ENCODE measurements around the gene RASSF4.

DNA sequence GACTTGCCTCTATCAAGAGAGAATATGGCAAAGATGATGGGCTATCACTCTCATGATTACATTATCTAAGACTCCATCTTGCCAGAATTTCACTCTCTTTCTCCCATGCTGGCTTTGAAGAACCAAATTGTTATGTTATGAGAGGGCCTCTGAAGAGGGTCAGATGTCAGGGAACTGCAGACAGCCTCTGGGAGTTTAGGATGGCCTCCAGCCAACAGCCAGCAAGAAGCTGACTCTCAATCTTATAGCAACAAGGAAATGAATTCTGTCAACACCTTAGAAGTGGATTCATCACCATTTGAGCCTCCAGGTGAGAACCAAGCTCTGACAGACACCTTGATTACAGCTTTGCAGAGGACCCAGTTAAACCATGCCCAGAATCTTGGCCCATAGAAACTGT, 74.7 kb downstream of the RASSF4 start:
- TF ChIP-seq, protein P1, sequence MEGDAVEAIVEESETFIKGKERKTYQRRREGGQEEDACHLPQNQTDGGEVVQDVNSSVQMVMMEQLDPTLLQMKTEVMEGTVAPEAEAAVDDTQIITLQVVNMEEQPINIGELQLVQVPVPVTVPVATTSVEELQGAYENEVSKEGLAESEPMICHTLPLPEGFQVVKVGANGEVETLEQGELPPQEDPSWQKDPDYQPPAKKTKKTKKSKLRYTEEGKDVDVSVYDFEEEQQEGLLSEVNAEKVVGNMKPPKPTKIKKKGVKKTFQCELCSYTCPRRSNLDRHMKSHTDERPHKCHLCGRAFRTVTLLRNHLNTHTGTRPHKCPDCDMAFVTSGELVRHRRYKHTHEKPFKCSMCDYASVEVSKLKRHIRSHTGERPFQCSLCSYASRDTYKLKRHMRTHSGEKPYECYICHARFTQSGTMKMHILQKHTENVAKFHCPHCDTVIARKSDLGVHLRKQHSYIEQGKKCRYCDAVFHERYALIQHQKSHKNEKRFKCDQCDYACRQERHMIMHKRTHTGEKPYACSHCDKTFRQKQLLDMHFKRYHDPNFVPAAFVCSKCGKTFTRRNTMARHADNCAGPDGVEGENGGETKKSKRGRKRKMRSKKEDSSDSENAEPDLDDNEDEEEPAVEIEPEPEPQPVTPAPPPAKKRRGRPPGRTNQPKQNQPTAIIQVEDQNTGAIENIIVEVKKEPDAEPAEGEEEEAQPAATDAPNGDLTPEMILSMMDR (IDR thresholded peaks at IDR 0.05), result no peak
- TF ChIP-seq POLR2A (IDR thresholded peaks at IDR 0.05) (no peak), POLR2AphosphoS5 (IDR thresholded peaks at IDR 0.05) (no peak)

Data from breast epithelium (tissue), 3 donors.